LNCaP clone FGC (cell line): ENCODE results near the gene TCEANC2.
"Not testable (repeated sequence)": the region's sequence is repeated elsewhere in the genome, so short reads cannot be mapped to it uniquely, and the experiment has no call there.

Source experiments
- DNase-seq: peaks from one replicate; pipeline ENCODE4 v3.0.0-alpha.2; 2011; ENCODE audit warnings: low read depth
- H3K4me3 ChIP-seq: 2 replicates; pipeline ENCODE4 v1.5.1; 2011; ENCODE audit warnings: mild to moderate bottlenecking, low read depth, low read length, control low read depth
- TF ChIP-seq, protein P1 (sequence below): IDR thresholded peaks from 2 replicates; pipeline ENCODE4 v1.5.1; 2012; ENCODE audit warnings: mild to moderate bottlenecking; ENCODE audit not compliant: control insufficient read depth, insufficient read depth; ENCODE audit errors: extremely low read depth

The TCEANC2 gene

DNA sequence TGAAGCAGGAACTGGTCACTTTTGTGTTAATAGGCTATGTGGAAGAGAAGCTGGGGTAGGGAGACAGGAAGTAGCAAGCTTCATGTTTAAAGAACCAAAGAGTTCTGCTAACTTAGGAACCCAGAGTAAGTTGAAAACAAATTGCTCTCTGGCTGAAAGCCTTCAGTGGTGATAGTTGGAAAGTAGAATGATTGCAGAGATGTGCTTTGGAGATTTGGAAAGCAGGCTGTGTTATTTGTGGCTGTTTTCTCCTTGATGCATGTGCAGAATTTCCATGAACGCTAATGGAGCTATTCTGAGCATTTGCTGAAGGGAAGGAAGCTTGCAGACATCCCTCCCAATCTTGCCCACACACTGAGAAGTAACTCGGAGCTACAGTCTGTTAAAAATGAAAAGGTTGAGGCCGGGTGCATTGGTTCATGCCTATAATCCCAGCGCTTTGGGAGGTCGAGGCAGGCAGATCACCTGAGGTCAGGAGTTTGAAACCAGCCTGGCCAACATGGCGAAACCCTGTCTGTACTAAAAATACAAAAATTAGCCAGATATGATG is 45.7 kb downstream of the TCEANC2 start:
- DNase-seq: no peak
- no peak overlapping the region for H3K4me3 ChIP-seq
- TF ChIP-seq, protein P1, sequence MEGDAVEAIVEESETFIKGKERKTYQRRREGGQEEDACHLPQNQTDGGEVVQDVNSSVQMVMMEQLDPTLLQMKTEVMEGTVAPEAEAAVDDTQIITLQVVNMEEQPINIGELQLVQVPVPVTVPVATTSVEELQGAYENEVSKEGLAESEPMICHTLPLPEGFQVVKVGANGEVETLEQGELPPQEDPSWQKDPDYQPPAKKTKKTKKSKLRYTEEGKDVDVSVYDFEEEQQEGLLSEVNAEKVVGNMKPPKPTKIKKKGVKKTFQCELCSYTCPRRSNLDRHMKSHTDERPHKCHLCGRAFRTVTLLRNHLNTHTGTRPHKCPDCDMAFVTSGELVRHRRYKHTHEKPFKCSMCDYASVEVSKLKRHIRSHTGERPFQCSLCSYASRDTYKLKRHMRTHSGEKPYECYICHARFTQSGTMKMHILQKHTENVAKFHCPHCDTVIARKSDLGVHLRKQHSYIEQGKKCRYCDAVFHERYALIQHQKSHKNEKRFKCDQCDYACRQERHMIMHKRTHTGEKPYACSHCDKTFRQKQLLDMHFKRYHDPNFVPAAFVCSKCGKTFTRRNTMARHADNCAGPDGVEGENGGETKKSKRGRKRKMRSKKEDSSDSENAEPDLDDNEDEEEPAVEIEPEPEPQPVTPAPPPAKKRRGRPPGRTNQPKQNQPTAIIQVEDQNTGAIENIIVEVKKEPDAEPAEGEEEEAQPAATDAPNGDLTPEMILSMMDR: no peak

DNA sequence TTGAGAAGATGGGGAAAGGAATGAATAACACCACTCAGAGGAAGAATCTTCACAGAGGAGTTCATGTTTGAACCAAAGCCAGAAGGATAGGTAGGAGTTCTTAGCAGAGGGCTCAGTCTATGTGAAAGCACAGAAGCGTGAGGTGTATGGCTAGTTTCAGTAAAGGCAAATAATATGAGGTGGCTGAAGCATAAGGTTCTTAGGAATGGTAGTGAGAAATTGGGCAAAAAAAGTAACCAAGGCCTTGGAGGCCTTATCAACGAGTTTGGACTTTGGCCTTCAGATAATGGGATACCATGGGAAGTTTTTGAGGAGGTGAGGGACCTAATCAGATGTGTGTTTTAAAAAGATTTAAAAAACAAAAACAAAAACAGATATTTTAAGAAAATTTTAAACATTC is 47.1 kb downstream of the TCEANC2 start:
- H3K4me3 ChIP-seq: no peak overlapping the region
- TF ChIP-seq, protein P1: no peak
- DNase-seq: no peak

DNA sequence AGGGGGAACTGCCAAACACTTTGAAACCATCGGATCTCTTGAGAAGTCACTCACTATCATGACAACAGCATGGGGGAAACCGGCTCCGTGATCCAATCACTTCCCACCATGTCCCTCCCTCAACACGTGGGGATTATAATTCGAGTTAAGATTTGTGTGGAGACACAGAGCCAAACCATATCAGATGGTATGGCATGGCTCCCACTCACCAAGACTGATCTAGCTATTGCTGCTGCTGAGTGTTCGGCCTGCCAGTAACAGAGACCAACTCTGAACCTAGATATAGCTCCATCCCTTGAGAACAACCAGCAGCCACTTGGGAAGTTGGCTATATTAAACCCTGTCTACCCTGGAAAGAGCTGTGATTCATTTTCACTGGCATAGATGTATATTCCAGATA is 50.0 kb downstream of the TCEANC2 start:
- no peak overlapping the region for H3K4me3 ChIP-seq
- no peak for DNase-seq
- TF ChIP-seq, protein P1: no peak

DNA sequence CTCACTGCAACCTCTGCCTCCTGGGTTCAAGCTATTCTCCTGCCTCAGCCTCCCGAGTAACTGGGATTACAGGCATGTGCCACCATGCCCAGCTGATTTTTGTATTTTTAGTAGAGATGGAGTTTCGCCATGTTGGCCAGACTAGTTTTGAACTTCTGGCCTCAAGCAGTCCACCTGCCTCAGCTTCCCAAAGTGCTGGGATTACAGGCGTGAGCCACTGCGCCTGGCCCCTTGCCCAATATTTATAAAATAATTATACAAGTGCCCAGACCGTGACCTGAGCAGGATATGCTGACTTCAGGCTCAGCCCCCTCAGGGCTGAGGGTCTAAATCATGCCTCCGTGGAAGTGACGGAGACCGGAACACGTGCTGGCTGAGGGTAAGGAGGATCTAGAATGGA is 51.2 kb downstream of the TCEANC2 start:
- H3K4me3 ChIP-seq, DNase-seq: not testable (repeated sequence)

DNA sequence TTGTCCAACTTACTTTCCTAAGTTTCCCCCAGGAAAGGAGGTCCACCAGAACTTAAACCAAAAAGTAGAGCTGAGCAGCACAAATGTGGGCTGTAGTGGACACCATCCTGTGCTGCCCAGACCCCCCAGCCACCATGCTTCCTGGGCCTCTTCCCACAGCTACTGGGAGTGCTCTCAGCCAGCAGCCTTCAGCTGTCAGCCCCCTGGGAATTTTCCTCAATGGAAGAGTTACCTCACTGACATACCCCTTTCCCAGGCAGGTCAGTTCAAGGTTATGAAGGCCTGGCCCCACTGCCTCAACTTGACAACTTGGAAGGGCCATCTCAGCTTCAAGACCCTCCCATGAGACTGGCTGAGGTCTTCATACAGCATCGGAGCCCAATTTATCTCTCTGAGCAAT is 51.7 kb downstream of the TCEANC2 start:
- TF ChIP-seq, protein P1: no peak
- H3K4me3 ChIP-seq: no peak overlapping the region
- DNase-seq: no peak

DNA sequence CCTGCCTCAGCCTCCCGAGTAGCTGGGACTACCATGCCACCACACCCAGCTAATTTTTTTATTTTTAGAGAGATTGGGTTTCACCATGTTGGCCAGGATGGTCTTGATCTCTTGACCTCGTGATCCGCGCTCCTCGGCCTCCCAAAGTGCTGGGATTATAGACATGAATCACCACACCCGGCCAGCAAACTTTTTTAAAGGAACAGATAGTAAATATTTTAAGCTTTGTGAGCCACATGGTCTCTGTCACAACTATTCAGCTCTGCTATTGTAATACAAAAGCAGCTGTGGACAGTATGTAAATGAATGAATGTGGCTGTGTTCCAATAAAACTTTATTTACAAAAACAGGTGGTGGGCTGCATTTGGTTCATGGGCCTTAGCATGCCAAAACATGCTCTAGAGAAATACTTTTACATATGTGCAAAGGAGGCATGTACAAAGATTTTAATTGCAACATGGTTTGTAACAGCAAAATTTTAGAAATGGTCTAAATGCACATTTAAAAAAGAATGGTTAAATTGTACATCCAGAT is 52.4 kb downstream of the TCEANC2 start:
- TF ChIP-seq, protein P1: no peak
- H3K4me3 ChIP-seq: no peak overlapping the region
- DNase-seq: no peak

DNA sequence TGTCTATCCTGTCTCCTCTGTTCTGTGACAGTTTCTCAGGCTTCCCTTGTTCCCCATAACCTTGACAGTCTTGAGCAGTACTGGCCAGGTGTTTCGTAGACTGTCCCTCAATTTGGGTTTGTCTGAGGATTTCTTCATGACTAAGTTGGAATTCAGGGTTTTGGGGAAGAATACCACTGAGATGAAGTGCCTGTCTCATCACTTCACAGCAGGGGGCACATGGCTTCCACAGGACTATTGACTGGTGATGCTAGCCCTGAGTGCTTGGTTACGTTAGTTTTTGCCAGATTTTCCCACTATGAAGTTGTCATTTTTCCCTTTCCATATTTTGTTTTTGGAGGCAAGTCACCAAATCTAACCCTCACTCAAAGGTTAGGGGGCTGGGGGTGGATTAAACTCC is 53.7 kb downstream of the TCEANC2 start:
- TF ChIP-seq, protein P1: no peak
- DNase-seq: no peak
- no peak overlapping the region for H3K4me3 ChIP-seq
